Body of pancreas (tissue), 4 donors: ENCODE measurements around the gene CAMK2A.

ENCODE experiments used
- POLR2A ChIP-seq, 3 donors: fragments of 450-650 bp; IDR thresholded peaks; one replicate each; pipeline ENCODE4 v1.6.1; 2016; ENCODE audit warnings: antibody characterized with exemption in 3 of 3, mild to moderate bottlenecking in 2 of 3
- TF ChIP-seq, protein P1 (sequence below), 7 experiments: fragments of 450-650 bp in 4 of 7; fragments of 200-600 bp in 3 of 7; sonication (generic) in 3 of 7; IDR thresholded peaks; one replicate each; pipeline ENCODE4 v1.5.1; 2016 to 2019; ENCODE audit warnings: antibody characterized with exemption in 7 of 7

- no peak for TF ChIP-seq POLR2A (IDR thresholded peaks at IDR 0.05)
- TF ChIP-seq, protein P1, sequence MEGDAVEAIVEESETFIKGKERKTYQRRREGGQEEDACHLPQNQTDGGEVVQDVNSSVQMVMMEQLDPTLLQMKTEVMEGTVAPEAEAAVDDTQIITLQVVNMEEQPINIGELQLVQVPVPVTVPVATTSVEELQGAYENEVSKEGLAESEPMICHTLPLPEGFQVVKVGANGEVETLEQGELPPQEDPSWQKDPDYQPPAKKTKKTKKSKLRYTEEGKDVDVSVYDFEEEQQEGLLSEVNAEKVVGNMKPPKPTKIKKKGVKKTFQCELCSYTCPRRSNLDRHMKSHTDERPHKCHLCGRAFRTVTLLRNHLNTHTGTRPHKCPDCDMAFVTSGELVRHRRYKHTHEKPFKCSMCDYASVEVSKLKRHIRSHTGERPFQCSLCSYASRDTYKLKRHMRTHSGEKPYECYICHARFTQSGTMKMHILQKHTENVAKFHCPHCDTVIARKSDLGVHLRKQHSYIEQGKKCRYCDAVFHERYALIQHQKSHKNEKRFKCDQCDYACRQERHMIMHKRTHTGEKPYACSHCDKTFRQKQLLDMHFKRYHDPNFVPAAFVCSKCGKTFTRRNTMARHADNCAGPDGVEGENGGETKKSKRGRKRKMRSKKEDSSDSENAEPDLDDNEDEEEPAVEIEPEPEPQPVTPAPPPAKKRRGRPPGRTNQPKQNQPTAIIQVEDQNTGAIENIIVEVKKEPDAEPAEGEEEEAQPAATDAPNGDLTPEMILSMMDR (IDR thresholded peaks at IDR 0.05): no peak
Measured at GRCh38 chr5:150281987-150282386, 7.6 kb downstream of the CAMK2A start.
